Prostate gland (tissue), 2 donors: ENCODE data around the gene ALDOC. TPM values are rescaled to one million over a fixed set of nuclear protein-coding genes. Genes with fewer than 3 reads are reported as not detected.

Source experiments
- DNase-seq: peaks from one replicate; pipeline ENCODE4 v3.0.0-alpha.2; 2019; ENCODE audit warnings: low spot score
- H3K27ac ChIP-seq, 2 donors: fragments of 200-600 bp; sonication (generic); 2 replicates each; pipeline ENCODE4 v1.5.1; 2017 to 2019
- H3K27me3 ChIP-seq: fragments of 200-600 bp; sonication (generic); replicated peaks from 2 replicates; pipeline ENCODE4 v1.5.1; 2019; ENCODE audit not compliant: insufficient read depth
- H3K36me3 ChIP-seq, 2 donors: fragments of 200-600 bp; sonication (generic); 1 replicate in 1 of 2; 2 replicates in 1 of 2; pipeline versions ENCODE4 v1.5.1 to v1.8.1; 2017 to 2019
- H3K4me1 ChIP-seq: fragments of 200-600 bp; sonication (generic); replicated peaks from 2 replicates; pipeline ENCODE4 v1.5.1; 2019
- H3K4me3 ChIP-seq, 2 donors: fragments of 200-600 bp; sonication (generic); 2 replicates each; pipeline ENCODE4 v1.5.1; 2017 to 2019
- H3K9me3 ChIP-seq: fragments of 200-600 bp; sonication (generic); 2 replicates; pipeline ENCODE4 v1.5.1; 2017
- POLR2A ChIP-seq: fragments of 450-650 bp; IDR thresholded peaks from one replicate; pipeline ENCODE4 v1.6.1; 2016; ENCODE audit warnings: antibody characterized with exemption, mild to moderate bottlenecking
- POLR2AphosphoS5 ChIP-seq: sonication (generic); formaldehyde crosslinking; IDR thresholded peaks from one replicate; pipeline ENCODE4 v1.6.1; 2017; ENCODE audit warnings: antibody characterized with exemption
- WGBS: methylation state at CpG from one replicate; pipeline ENCODE4 v1.1.5; 2018; 5-methylcytosine and 5-hydroxymethylcytosine counted together
- intact Hi-C: fragments of 100-400 bp; cut with DNase I; formaldehyde crosslinking; loops from one replicate; pipeline ENCODE4 v1.14.2; 2022
- total RNA-seq, 2 donors: library from RNA; depleted of rRNA; stranded (reverse); fragments of >200 nt; gene quantifications; one replicate each; pipeline ENCODE4 v1.1.0, GENCODE V29; 2016
- TF ChIP-seq, protein P1 (sequence below), 4 experiments: fragments of 200-600 bp in 2 of 4; fragments of 450-650 bp in 2 of 4; sonication (generic) in 2 of 4; IDR thresholded peaks; 1 replicate in 3 of 4; 2 replicates in 1 of 4; pipeline ENCODE4 v1.5.1; 2016 to 2019; ENCODE audit warnings: antibody characterized with exemption in 4 of 4, mild to moderate bottlenecking in 2 of 4, moderate library complexity in 2 of 4

ALDOC gene
- total RNA-seq, 2 donors from 2014 or later: 49.5 to 55.0 TPM

DNA sequence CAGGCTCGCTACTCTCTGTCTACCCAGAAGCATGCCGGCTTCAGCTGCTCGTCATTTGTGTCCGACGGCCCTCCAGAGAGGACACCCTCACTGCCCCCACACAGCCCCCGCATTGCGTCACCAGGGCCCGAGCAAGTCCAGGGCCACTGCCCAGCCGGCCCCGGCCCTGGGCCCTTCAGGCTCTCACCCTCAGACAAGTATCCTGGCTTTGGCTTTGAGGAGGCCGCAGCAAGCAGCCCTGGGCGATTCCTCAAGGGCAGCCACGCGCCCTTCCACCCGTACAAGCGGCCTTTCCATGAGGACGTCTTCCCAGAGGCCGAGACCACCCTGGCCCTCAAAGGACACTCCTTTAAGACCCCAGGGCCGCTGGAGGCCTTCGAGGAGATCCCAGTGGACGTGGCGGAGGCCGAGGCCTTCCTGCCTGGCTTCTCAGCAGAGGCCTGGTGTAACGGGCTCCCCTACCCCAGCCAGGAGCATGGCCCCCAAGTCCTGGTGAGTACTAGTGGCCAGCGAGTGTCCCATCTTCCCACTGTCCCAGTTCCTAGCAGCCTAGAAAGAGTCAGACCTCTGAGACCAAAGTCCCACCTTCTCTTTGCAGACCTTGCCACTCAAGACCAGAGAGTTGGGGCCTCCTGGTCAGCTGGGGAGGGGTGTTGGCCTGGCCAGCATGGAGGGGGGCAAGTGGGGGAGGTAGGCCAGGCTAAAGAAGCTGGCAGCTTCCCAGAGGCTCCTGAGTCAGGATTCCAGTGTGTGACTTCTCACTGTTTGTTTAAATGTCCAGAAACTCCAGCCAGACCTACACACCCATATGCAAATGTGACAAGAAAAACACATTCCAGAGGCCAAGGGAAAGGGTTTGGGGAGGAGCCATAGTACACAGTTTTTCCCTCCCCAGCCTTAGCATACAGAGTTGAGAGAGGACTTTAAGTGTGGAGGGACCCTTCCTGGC, 51.9 kb downstream of the ALDOC start:
- H3K4me3 ChIP-seq: no peak overlapping the region
- intact Hi-C loops: no loop called here
- H3K27ac ChIP-seq: peak overlapping the region; percentile 70 to 73
- no peaks in the 10 kb centered on the region for H3K9me3 ChIP-seq
- peak; percentile 88 for DNase-seq
- H3K4me1 ChIP-seq: peaks cover 30% of the 10 kb centered on the region
- 88% methylated on average over 25 of the region's 25 CpGs for WGBS
- TF ChIP-seq, protein P1, sequence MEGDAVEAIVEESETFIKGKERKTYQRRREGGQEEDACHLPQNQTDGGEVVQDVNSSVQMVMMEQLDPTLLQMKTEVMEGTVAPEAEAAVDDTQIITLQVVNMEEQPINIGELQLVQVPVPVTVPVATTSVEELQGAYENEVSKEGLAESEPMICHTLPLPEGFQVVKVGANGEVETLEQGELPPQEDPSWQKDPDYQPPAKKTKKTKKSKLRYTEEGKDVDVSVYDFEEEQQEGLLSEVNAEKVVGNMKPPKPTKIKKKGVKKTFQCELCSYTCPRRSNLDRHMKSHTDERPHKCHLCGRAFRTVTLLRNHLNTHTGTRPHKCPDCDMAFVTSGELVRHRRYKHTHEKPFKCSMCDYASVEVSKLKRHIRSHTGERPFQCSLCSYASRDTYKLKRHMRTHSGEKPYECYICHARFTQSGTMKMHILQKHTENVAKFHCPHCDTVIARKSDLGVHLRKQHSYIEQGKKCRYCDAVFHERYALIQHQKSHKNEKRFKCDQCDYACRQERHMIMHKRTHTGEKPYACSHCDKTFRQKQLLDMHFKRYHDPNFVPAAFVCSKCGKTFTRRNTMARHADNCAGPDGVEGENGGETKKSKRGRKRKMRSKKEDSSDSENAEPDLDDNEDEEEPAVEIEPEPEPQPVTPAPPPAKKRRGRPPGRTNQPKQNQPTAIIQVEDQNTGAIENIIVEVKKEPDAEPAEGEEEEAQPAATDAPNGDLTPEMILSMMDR (IDR thresholded peaks at IDR 0.05): no peak
- TF ChIP-seq POLR2AphosphoS5 (peak; percentile 88), POLR2A (peak; percentile 35)
- H3K36me3 ChIP-seq: no peaks in the 10 kb centered on the region
- no peaks in the 10 kb centered on the region for H3K27me3 ChIP-seq

DNA sequence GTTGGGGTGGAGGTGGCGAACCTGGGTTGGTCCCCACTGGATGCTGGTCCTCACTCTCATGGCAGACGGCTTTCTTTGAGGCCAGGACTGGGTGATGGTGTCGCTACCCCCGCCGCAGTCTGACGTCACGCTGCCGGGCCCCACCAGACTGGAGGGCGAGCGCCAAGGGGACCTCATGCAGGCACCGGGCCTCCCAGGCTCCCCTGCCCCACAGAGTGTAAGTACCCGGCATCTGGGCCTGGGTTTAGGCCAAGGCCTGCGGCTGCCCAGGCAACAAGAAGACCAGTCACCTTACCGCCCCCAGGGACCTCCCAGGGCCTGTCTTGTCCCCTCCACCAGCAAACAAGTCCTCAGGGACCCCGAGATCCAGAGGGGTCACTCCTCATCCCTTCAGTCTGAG, 52.8 kb downstream of the ALDOC start:
- peaks cover 30% of the 10 kb centered on the region for H3K4me1 ChIP-seq
- no peak overlapping the region for H3K4me3 ChIP-seq
- 90% methylated on average over 14 of the region's 15 CpGs for WGBS
- no peaks in the 10 kb centered on the region for H3K9me3 ChIP-seq
- intact Hi-C loops: no loop called here
- TF ChIP-seq, protein P1 (IDR thresholded peaks at IDR 0.05): no peak
- TF ChIP-seq POLR2AphosphoS5 (no peak), POLR2A (no peak)
- H3K36me3 ChIP-seq: no peaks in the 10 kb centered on the region
- no peak for DNase-seq
- H3K27me3 ChIP-seq: no peaks in the 10 kb centered on the region
- H3K27ac ChIP-seq: no peak overlapping the region

DNA sequence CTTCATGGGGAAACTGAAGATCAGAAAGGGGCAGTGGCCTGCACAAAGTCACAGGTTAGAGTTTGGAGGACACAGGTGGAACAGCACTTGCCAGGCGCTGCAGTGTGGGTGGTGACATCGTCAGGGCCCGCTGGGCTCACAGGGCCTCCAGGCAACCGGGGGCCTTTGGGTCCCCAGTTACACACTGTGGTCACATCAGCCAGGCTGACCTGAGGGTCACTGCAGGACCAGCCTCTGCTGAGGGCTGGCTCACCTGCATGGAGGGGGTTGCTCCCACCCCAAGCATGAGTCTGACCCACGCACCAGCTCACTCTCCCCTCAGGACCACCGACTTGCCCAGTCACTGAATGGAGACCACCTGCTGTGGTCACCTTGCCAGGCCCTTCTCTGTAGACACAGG, 53.5 kb downstream of the ALDOC start:
- WGBS: 82% methylated on average over 6 of the region's 6 CpGs

More for the DNA sequence above, 53.5 kb downstream of the ALDOC start:
- Histone ChIP-seq H3K27ac (no peak overlapping the region), H3K9me3 (no peaks in the 10 kb centered on the region), H3K27me3 (no peaks in the 10 kb centered on the region), H3K36me3 (no peaks in the 10 kb centered on the region), H3K4me1 (peaks cover 25% of the 10 kb centered on the region), H3K4me3 (no peak overlapping the region)
- no peak for DNase-seq
- no peak for TF ChIP-seq POLR2AphosphoS5
- TF ChIP-seq, protein P1 (IDR thresholded peaks at IDR 0.05): no peak
- no peak for TF ChIP-seq POLR2A
- intact Hi-C loops: no loop called here

Other genes with a start within 250 kb of the ALDOC start
- 10 to 100 TPM; 45.2 to 55.0 TPM for gene IFT20, start 241.4 kb downstream of the ALDOC start, total RNA-seq
- 10 to 100 TPM; 32.2 to 63.1 TPM for gene TNFAIP1, start 241.1 kb downstream of the ALDOC start, total RNA-seq
- 100 to 1,000 TPM in 1 of 2 donors, 10 to 100 TPM in 1; 94.4 to 140 TPM for gene POLDIP2, start 219.4 kb downstream of the ALDOC start, total RNA-seq
- gene SEBOX, start 211.7 kb downstream of the ALDOC start, total RNA-seq: not detected
- 10 to 100 TPM in 1 of 2 donors, under 1 TPM in 1; 0.14 to 57.8 TPM for gene VTN, start 206.6 kb downstream of the ALDOC start, total RNA-seq
- gene SARM1, start 205.2 kb downstream of the ALDOC start, total RNA-seq: 10 to 100 TPM; 20.6 to 21.4 TPM
- 10 to 100 TPM; 14.9 to 20.1 TPM for gene SLC46A1, start 170.7 kb downstream of the ALDOC start, total RNA-seq
- under 1 TPM; 0.09 to 0.68 TPM for gene SLC13A2, start 103.3 kb downstream of the ALDOC start, total RNA-seq
- 1 to 10 TPM in 1 of 2 donors, under 1 TPM in 1; 0.64 to 1.2 TPM for gene FOXN1, start 70.5 kb downstream of the ALDOC start, total RNA-seq
- 100 to 1,000 TPM in 1 of 2 donors, 10 to 100 TPM in 1; 51.1 to 154 TPM for gene UNC119, start 24.3 kb downstream of the ALDOC start, total RNA-seq
- 100 to 1,000 TPM in 1 of 2 donors, 10 to 100 TPM in 1; 68.7 to 131 TPM for gene PIGS, start 5.4 kb downstream of the ALDOC start, total RNA-seq
- gene SPAG5, start 22.1 kb upstream of the ALDOC start, total RNA-seq: 10 to 100 TPM in 1 of 2 donors, 1 to 10 TPM in 1; 4.6 to 17.3 TPM
- gene RSKR, start 37.3 kb upstream of the ALDOC start, total RNA-seq: 10 to 100 TPM in 1 of 2 donors, 1 to 10 TPM in 1; 5.0 to 32.1 TPM
- 10 to 100 TPM; 42.2 to 94.2 TPM for gene BLTP2, start 68.3 kb upstream of the ALDOC start, total RNA-seq
- gene SDF2, start 85.0 kb upstream of the ALDOC start, total RNA-seq: 10 to 100 TPM; 53.3 to 80.1 TPM
- 100 to 1,000 TPM in 1 of 2 donors, 10 to 100 TPM in 1; 52.7 to 138 TPM for gene SUPT6H, start 85.3 kb upstream of the ALDOC start, total RNA-seq
- gene PROCA1, start 135.0 kb upstream of the ALDOC start, total RNA-seq: 1 to 10 TPM; 1.9 to 9.4 TPM
- gene RAB34, start 141.0 kb upstream of the ALDOC start, total RNA-seq: 100 to 1,000 TPM; 165 to 181 TPM
- gene RPL23A, start 143.1 kb upstream of the ALDOC start, total RNA-seq: 100 to 1,000 TPM; 417 to 657 TPM
- 10 to 100 TPM in 1 of 2 donors, 1 to 10 TPM in 1; 5.3 to 19.6 TPM for gene TLCD1, start 149.3 kb upstream of the ALDOC start, total RNA-seq
- 10 to 100 TPM in 1 of 2 donors, 1 to 10 TPM in 1; 5.1 to 13.2 TPM for gene NEK8, start 151.9 kb upstream of the ALDOC start, total RNA-seq
- gene TRAF4, start 167.1 kb upstream of the ALDOC start, total RNA-seq: 10 to 100 TPM; 43.1 to 59.8 TPM